Neural cell (in vitro differentiated cells): ENCODE results near the gene JUNB.

ENCODE experiments used
- CTCF ChIP-seq: fragments of 450-650 bp; IDR thresholded peaks from 2 replicates; pipeline ENCODE4 v1.5.1; 2014; ENCODE audit warnings: antibody characterized with exemption, mild to moderate bottlenecking, moderate library complexity; ENCODE audit not compliant: poor library complexity, severe bottlenecking
- POLR2AphosphoS5 ChIP-seq: IDR thresholded peaks from 2 replicates; pipeline ENCODE4 v1.6.1; 2012
- TAF1 ChIP-seq: IDR thresholded peaks from 2 replicates; pipeline ENCODE4 v1.6.1; 2012; ENCODE audit warnings: low read depth

GRCh38 chr19:12834566-12834943 lies 43.3 kb downstream of the JUNB start, which contains the start of gene RTBDN:
- TF ChIP-seq POLR2AphosphoS5 (no peak), CTCF (no peak), TAF1 (no peak)
